HCT116 (cell line): Measurements from ENCODE around the gene FGF14. TPM values are rescaled to one million over a fixed set of nuclear protein-coding genes. Genes with fewer than 3 reads are reported as not detected.

Experiments
- ATAC-seq: fragments of 200-7000 bp; cut with Tn5 transposase; 2 replicates; pipeline ENCODE4 v1.9.1; 2020; ENCODE audit warnings: mild to moderate bottlenecking, moderate library complexity
- BruUV-seq: library from RNA; stranded (reverse); fragments of 400-500 nt; replicated peaks from 2 replicates; lab custom pipeline; 2021; lab: Mats Ljungman, UMichigan
- CTCF ChIA-PET: fragments of 300-600 bp; sonication (Branson Sonifier 250); formaldehyde crosslinking; loops from one replicate; lab custom pipeline; 2021; ENCODE audit warnings: antibody characterized with exemption; lab: Charles Lee
- POLR2A ChIA-PET: fragments of 300-600, 350-600 bp; sonication (Branson Sonifier 250); formaldehyde crosslinking; loops from one replicate; lab custom pipeline; 2021; ENCODE audit warnings: antibody characterized with exemption; lab: Charles Lee
- RAD21 ChIA-PET, 2 experiments: fragments of 300-600 bp; sonication (Branson Sonifier 250); formaldehyde crosslinking; loops; one replicate each; lab custom pipeline; 2023; ENCODE audit warnings: low total read pairs in 2 of 2; ENCODE audit not compliant: uncharacterized antibody in 2 of 2, unreplicated experiment in 2 of 2, low non-redundant PET in 1 of 2; lab: Charles Lee
- DNase-seq: peaks from one replicate; pipeline ENCODE4 v3.0.0-alpha.2; 2010; ENCODE audit warnings: low read depth, low spot score
- H2AFZ ChIP-seq: fragments of 200-600 bp; shearing (Covaris generic), sonication (generic); 2 replicates; pipeline ENCODE4 v1.6.1; 2017; ENCODE audit warnings: low read depth, mixed run types, mixed read lengths, antibody characterized with exemption, low read length; ENCODE audit not compliant: poor library complexity, severe bottlenecking
- H3K27ac ChIP-seq: 2 replicates; pipeline ENCODE4 v1.5.1; 2012; ENCODE audit warnings: low read depth, low read length
- H3K27me3 ChIP-seq: fragments of 200-600 bp; sonication (generic); 2 replicates; pipeline ENCODE4 v1.6.1; 2016; ENCODE audit warnings: mixed run types, low read length, mixed read lengths; ENCODE audit not compliant: insufficient read depth
- H3K36me3 ChIP-seq, 2 experiments: fragments of 200-500 bp in 1 of 2; fragments of 200-600 bp in 1 of 2; sonication (Bioruptor generic) in 1 of 2; sonication (generic) in 1 of 2; 2 replicates each; pipeline versions ENCODE4 v1.5.1 to v1.6.1; 2014 to 2016; ENCODE audit warnings: low read length in 2 of 2, inconsistent platforms in 1 of 2, mixed read lengths in 1 of 2, mixed run types in 1 of 2; ENCODE audit not compliant: insufficient read depth in 2 of 2, control insufficient read depth in 1 of 2
- H3K4me1 ChIP-seq, 2 experiments: fragments of 200-600 bp in 1 of 2; sonication (generic) in 1 of 2; 2 replicates each; pipeline versions ENCODE4 v1.5.1 to v1.6.1; 2012 to 2017; ENCODE audit warnings: low read length in 2 of 2, inconsistent platforms in 1 of 2, mild to moderate bottlenecking in 1 of 2, mixed read lengths in 1 of 2, mixed run types in 1 of 2, moderate library complexity in 1 of 2; ENCODE audit not compliant: insufficient read depth in 2 of 2, control insufficient read depth in 1 of 2
- H3K4me2 ChIP-seq: fragments of 200-600 bp; sonication (generic); 2 replicates; pipeline ENCODE4 v1.6.1; 2017; ENCODE audit warnings: mixed run types, low read length, mixed read lengths
- H3K4me3 ChIP-seq, 2 experiments: fragments of 200-600 bp in 1 of 2; sonication (generic) in 1 of 2; replicated peaks in 1 of 2; 2 replicates each; pipeline ENCODE4 v1.5.1; 2011 to 2016; ENCODE audit warnings: low read length in 2 of 2, control low read depth in 1 of 2, low read depth in 1 of 2, mild to moderate bottlenecking in 1 of 2, mixed read lengths in 1 of 2, mixed run types in 1 of 2
- H3K79me2 ChIP-seq: fragments of 200-600 bp; sonication (generic); 2 replicates; pipeline ENCODE4 v1.6.1; 2017; ENCODE audit warnings: mild to moderate bottlenecking, mixed run types, low read length, moderate library complexity, mixed read lengths; ENCODE audit not compliant: insufficient read depth
- H3K9ac ChIP-seq: fragments of 200-600 bp; sonication (generic); 2 replicates; pipeline ENCODE4 v1.6.1; 2016; ENCODE audit warnings: low read length, mixed read lengths
- H3K9me2 ChIP-seq: fragments of 200-600 bp; sonication (generic), shearing (Covaris generic); 2 replicates; pipeline ENCODE4 v1.6.1; 2017; ENCODE audit warnings: mixed run types, mild to moderate bottlenecking, moderate library complexity; ENCODE audit not compliant: insufficient read depth
- H3K9me3 ChIP-seq, 2 experiments: fragments of 200-500 bp in 1 of 2; fragments of 200-600 bp in 1 of 2; sonication (Bioruptor generic) in 1 of 2; sonication (generic) in 1 of 2; 2 replicates each; pipeline ENCODE4 v1.6.1; 2014 to 2017; ENCODE audit warnings: low read length in 2 of 2, mixed read lengths in 2 of 2, inconsistent platforms in 1 of 2, low read depth in 1 of 2, mild to moderate bottlenecking in 1 of 2, mixed run types in 1 of 2, moderate library complexity in 1 of 2; ENCODE audit not compliant: control insufficient read depth in 1 of 2, insufficient read depth in 1 of 2
- H4K20me1 ChIP-seq: fragments of 200-600 bp; sonication (generic), shearing (Covaris generic); 2 replicates; pipeline ENCODE4 v1.6.1; 2017; ENCODE audit warnings: mixed run types, mild to moderate bottlenecking, moderate library complexity; ENCODE audit not compliant: insufficient read depth
- CEBPB ChIP-seq: IDR thresholded peaks from 2 replicates; pipeline ENCODE4 v1.6.1; 2012; ENCODE audit warnings: low read depth
- EGR1 ChIP-seq: IDR thresholded peaks from 2 replicates; pipeline ENCODE4 v1.6.1; 2012; ENCODE audit warnings: low read depth
- ELF1 ChIP-seq: IDR thresholded peaks from 2 replicates; pipeline ENCODE4 v1.6.1; 2012; ENCODE audit warnings: low read depth, borderline replicate concordance
- EZH2 ChIP-seq: fragments of 200-600 bp; sonication (generic); IDR thresholded peaks from 2 replicates; pipeline ENCODE4 v1.6.1; 2017; ENCODE audit warnings: antibody characterized with exemption, mixed run types
- FOSL1 ChIP-seq: IDR thresholded peaks from 2 replicates; pipeline ENCODE4 v1.6.1; 2012; ENCODE audit warnings: low read depth
- JUND ChIP-seq: IDR thresholded peaks from 2 replicates; pipeline ENCODE4 v1.6.1; 2012
- POLR2A ChIP-seq: IDR thresholded peaks from 2 replicates; pipeline ENCODE4 v1.7.0; 2011; ENCODE audit warnings: borderline replicate concordance; ENCODE audit not compliant: insufficient read depth, insufficient read length; ENCODE audit errors: extremely low read depth
- POLR2AphosphoS5 ChIP-seq: IDR thresholded peaks from 2 replicates; pipeline ENCODE4 v1.6.1; 2011; ENCODE audit warnings: mild to moderate bottlenecking, low read depth, low read length, moderate library complexity
- SIN3A ChIP-seq: IDR thresholded peaks from 2 replicates; pipeline ENCODE4 v1.6.1; 2012; ENCODE audit warnings: low read depth
- SP1 ChIP-seq: IDR thresholded peaks from 2 replicates; pipeline ENCODE4 v1.6.1; 2012; ENCODE audit warnings: low read depth
- SRF ChIP-seq: IDR thresholded peaks from 2 replicates; pipeline ENCODE4 v1.6.1; 2012; ENCODE audit warnings: low read depth
- TCF7L2 ChIP-seq: IDR thresholded peaks from 2 replicates; pipeline ENCODE4 v1.7.0; 2011; ENCODE audit warnings: borderline replicate concordance, inconsistent platforms; ENCODE audit not compliant: insufficient read depth, insufficient read length; ENCODE audit errors: extremely low read depth
- YY1 ChIP-seq: IDR thresholded peaks from 2 replicates; pipeline ENCODE4 v1.6.1; 2011; ENCODE audit warnings: low read length, low read depth, moderate library complexity, mild to moderate bottlenecking; ENCODE audit not compliant: insufficient replicate concordance; ENCODE audit errors: extremely low read depth
- intact Hi-C: fragments of 100-400 bp; cut with micrococcal nuclease; formaldehyde crosslinking; loops from 2 replicates; pipeline ENCODE4 v1.10.0; 2022
- total RNA-seq: library from RNA; stranded (reverse); gene quantifications from one replicate; pipeline ENCODE4 v1.2.1, GENCODE V29; 2021; ENCODE audit not compliant: unreplicated experiment
- TF ChIP-seq, protein P1 (sequence below), 3 experiments: fragments of 200-600 bp in 1 of 3; sonication (generic) in 1 of 3; IDR thresholded peaks in 2 of 3; conservative IDR thresholded peaks in 1 of 3; 2 replicates each; pipeline ENCODE4 v1.5.1; 2012 to 2017; ENCODE audit warnings: low read depth in 2 of 3, low read length in 2 of 3, antibody characterized with exemption in 1 of 3, borderline replicate concordance in 1 of 3, control low read depth in 1 of 3, mild to moderate bottlenecking in 1 of 3, mixed read lengths in 1 of 3, mixed run types in 1 of 3, moderate library complexity in 1 of 3; ENCODE audit not compliant: insufficient read depth in 1 of 3
- TF ChIP-seq, protein P2 (sequence below): IDR thresholded peaks from 2 replicates; pipeline ENCODE4 v1.6.1; 2012; ENCODE audit warnings: low read depth
- TF ChIP-seq, protein P3 (sequence below): IDR thresholded peaks from 2 replicates; pipeline ENCODE4 v1.6.1; 2011; ENCODE audit warnings: mild to moderate bottlenecking, low read length, moderate library complexity; ENCODE audit not compliant: insufficient replicate concordance; ENCODE audit errors: extremely low read depth

The FGF14 gene
- total RNA-seq, 1 experiment from 2014 or later: not detected

DNA sequence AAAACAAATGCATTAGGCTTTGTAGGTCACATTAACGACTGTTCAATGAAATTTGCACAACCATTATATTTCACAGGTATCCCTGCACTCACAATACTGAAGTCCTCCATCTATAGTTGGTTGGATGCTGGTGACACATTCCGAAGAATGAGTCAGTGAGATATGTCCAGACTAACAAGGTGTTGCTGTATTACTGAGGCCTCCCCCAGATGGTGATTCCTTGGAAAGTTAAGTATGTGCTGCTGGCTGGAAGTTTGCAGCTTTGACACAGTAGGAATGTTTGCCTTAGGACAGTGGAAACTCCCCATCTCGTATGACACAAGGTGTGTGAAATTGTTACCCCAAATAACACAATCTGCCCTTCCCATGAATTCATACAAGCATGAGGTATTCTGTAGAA lies 46.6 kb downstream of the FGF14 start (continued):
- TF ChIP-seq, protein P1, sequence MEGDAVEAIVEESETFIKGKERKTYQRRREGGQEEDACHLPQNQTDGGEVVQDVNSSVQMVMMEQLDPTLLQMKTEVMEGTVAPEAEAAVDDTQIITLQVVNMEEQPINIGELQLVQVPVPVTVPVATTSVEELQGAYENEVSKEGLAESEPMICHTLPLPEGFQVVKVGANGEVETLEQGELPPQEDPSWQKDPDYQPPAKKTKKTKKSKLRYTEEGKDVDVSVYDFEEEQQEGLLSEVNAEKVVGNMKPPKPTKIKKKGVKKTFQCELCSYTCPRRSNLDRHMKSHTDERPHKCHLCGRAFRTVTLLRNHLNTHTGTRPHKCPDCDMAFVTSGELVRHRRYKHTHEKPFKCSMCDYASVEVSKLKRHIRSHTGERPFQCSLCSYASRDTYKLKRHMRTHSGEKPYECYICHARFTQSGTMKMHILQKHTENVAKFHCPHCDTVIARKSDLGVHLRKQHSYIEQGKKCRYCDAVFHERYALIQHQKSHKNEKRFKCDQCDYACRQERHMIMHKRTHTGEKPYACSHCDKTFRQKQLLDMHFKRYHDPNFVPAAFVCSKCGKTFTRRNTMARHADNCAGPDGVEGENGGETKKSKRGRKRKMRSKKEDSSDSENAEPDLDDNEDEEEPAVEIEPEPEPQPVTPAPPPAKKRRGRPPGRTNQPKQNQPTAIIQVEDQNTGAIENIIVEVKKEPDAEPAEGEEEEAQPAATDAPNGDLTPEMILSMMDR (IDR thresholded peaks at IDR 0.05 in 2 of 3, conservative IDR thresholded peaks at IDR 0.05 in 1 of 3; ENCODE audit: borderline replicate concordance in 1 of 3, insufficient read depth in 1 of 3, low read depth in 2 of 3, low read length in 2 of 3): no peak
- TF ChIP-seq FOSL1: no peak
- no peak for TF ChIP-seq POLR2A
- TF ChIP-seq SRF: no peak
- no peak for TF ChIP-seq EGR1
- no peak for TF ChIP-seq EZH2
- no peak for TF ChIP-seq TCF7L2
- TF ChIP-seq JUND: no peak

DNA sequence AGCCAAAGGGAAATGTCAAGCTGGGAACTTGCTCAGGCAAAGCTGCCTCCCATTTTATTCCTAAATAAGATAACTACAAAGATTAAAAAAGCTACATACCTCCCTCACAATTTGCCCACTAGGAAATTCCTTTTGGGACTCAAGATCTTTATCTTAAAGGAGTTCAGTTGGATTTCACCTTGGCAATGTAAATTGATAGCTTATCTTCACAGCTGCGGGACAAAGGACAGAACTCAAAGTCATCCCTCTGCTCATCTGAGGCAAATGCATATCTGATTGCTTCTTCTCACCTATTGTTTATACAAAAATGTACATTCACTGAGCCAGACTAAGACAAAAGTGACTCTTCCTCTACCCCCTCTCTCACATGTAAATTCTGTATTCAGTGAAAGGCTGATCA lies 47.8 kb downstream of the FGF14 start:
- no peak overlapping the region for H3K4me3 ChIP-seq
- ATAC-seq: no peak
- POLR2A ChIA-PET: no interaction called here
- no peaks in the 10 kb centered on the region for H3K9me2 ChIP-seq
- no peaks in the 10 kb centered on the region for H4K20me1 ChIP-seq
- no TSS peak for BruUV-seq
- RAD21 ChIA-PET: no interaction called here
- H3K4me1 ChIP-seq: no peaks in the 10 kb centered on the region
- no peaks in the 10 kb centered on the region for H3K36me3 ChIP-seq
- no peaks in the 10 kb centered on the region for H3K27me3 ChIP-seq
- H3K9ac ChIP-seq: no peak overlapping the region
- H3K4me2 ChIP-seq: no peak overlapping the region
- CTCF ChIA-PET: no interaction called here
- DNase-seq: no peak
- no peaks in the 10 kb centered on the region for H3K9me3 ChIP-seq
- H2AFZ ChIP-seq: no peak overlapping the region
- H3K79me2 ChIP-seq: no peaks in the 10 kb centered on the region
- no peak overlapping the region for H3K27ac ChIP-seq
- intact Hi-C loops: no loop called here
- TF ChIP-seq POLR2AphosphoS5 (no peak), ELF1 (no peak), YY1 (no peak), FOSL1 (no peak), EZH2 (no peak), JUND (no peak), SIN3A (no peak), POLR2A (no peak), CEBPB (no peak), SP1 (no peak), SRF (no peak), EGR1 (no peak), TCF7L2 (no peak)
- TF ChIP-seq, protein P2, sequence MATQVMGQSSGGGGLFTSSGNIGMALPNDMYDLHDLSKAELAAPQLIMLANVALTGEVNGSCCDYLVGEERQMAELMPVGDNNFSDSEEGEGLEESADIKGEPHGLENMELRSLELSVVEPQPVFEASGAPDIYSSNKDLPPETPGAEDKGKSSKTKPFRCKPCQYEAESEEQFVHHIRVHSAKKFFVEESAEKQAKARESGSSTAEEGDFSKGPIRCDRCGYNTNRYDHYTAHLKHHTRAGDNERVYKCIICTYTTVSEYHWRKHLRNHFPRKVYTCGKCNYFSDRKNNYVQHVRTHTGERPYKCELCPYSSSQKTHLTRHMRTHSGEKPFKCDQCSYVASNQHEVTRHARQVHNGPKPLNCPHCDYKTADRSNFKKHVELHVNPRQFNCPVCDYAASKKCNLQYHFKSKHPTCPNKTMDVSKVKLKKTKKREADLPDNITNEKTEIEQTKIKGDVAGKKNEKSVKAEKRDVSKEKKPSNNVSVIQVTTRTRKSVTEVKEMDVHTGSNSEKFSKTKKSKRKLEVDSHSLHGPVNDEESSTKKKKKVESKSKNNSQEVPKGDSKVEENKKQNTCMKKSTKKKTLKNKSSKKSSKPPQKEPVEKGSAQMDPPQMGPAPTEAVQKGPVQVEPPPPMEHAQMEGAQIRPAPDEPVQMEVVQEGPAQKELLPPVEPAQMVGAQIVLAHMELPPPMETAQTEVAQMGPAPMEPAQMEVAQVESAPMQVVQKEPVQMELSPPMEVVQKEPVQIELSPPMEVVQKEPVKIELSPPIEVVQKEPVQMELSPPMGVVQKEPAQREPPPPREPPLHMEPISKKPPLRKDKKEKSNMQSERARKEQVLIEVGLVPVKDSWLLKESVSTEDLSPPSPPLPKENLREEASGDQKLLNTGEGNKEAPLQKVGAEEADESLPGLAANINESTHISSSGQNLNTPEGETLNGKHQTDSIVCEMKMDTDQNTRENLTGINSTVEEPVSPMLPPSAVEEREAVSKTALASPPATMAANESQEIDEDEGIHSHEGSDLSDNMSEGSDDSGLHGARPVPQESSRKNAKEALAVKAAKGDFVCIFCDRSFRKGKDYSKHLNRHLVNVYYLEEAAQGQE: no peak
- TF ChIP-seq, protein P3, sequence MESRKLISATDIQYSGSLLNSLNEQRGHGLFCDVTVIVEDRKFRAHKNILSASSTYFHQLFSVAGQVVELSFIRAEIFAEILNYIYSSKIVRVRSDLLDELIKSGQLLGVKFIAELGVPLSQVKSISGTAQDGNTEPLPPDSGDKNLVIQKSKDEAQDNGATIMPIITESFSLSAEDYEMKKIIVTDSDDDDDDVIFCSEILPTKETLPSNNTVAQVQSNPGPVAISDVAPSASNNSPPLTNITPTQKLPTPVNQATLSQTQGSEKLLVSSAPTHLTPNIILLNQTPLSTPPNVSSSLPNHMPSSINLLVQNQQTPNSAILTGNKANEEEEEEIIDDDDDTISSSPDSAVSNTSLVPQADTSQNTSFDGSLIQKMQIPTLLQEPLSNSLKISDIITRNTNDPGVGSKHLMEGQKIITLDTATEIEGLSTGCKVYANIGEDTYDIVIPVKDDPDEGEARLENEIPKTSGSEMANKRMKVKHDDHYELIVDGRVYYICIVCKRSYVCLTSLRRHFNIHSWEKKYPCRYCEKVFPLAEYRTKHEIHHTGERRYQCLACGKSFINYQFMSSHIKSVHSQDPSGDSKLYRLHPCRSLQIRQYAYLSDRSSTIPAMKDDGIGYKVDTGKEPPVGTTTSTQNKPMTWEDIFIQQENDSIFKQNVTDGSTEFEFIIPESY: no peak
